ENCODE measurements around the gene ATP5F1C. TPM values are rescaled to one million over a fixed set of nuclear protein-coding genes. Genes with fewer than 3 reads are reported as not detected.
"Not testable (repeated sequence)": the region's sequence is repeated elsewhere in the genome, so short reads cannot be mapped to it uniquely, and the experiment has no call there.

Gene ATP5F1C
- polyA plus RNA-seq, 1 of the 3 experiments (the other 2 are of a cell fraction), result 299 TPM

GRCh38 chr10:7811000-7811399 is 23.0 kb downstream of the ATP5F1C start:
- Histone ChIP-seq H3K27ac (ENCODE audit: low read depth in 2 of 2, low read length in 1 of 2) (no peak overlapping the region), H3K27me3 (ENCODE audit: insufficient read depth) (no peaks in the 10 kb centered on the region), H3F3A (replicated peaks; ENCODE audit: insufficient read depth) (peaks cover 9% of the 10 kb centered on the region), H3K4me2 (no peak overlapping the region), H3K79me2 (ENCODE audit: insufficient read depth) (no peaks in the 10 kb centered on the region), H2AFZ (ENCODE audit: low read depth) (no peak overlapping the region), H3K36me3 (replicated peaks in 1 of 2; ENCODE audit: control insufficient read depth in 1 of 2, insufficient read depth in 2 of 2, low read length in 1 of 2) (peaks cover 17 to 18% of the 10 kb centered on the region in 2 experiments), H4K20me1 (ENCODE audit: insufficient read depth) (no peaks in the 10 kb centered on the region), H3K9ac (no peak overlapping the region), H3K4me1 (ENCODE audit: control insufficient read depth in 1 of 2, insufficient read depth in 2 of 2, low read depth in 1 of 2, low read length in 1 of 2) (no peaks in the 10 kb centered on the region), H3K9me3 (no peaks in the 10 kb centered on the region), H3K4me3 (ENCODE audit: low read depth in 2 of 2, low read length in 1 of 2) (no peak overlapping the region), H3K9me2 (no peaks in the 10 kb centered on the region)
- 71% methylated on average over 5 of the region's 5 CpGs for WGBS (ENCODE audit: low lambda C conversion rate)
- ChIA-PET CTCF (no interaction called here), POLR2A (no interaction called here)
- no peak for DNase-seq
- TF ChIP-seq NFIC (IDR thresholded peaks at IDR 0.05; ENCODE audit: borderline replicate concordance) (no peak), RAD21 (IDR thresholded peaks at IDR 0.05; ENCODE audit: low read length) (no peak), SIN3A (IDR thresholded peaks at IDR 0.05; ENCODE audit: borderline replicate concordance, low read depth, low read length) (no peak), MXI1 (IDR thresholded peaks at IDR 0.05; ENCODE audit: low read depth, low read length) (no peak), JUND (IDR thresholded peaks at IDR 0.05) (no peak), FOXJ3 (CRISPR knock-in tag; IDR thresholded peaks at IDR 0.05) (no peak), CTCF (IDR thresholded peaks at IDR 0.05) (no peak), EZH2phosphoT487 (IDR thresholded peaks at IDR 0.05; ENCODE audit: borderline replicate concordance, low read depth) (no peak), POLR2AphosphoS5 (IDR thresholded peaks at IDR 0.05; ENCODE audit: low read depth, low read length) (no peak), TAF1 (IDR thresholded peaks at IDR 0.05; ENCODE audit: borderline replicate concordance, low read depth, low read length) (no peak), USF1 (IDR thresholded peaks at IDR 0.05; ENCODE audit: borderline replicate concordance, low read depth) (no peak), EP300 (IDR thresholded peaks at IDR 0.05; ENCODE audit: borderline replicate concordance in 1 of 2, low read depth in 1 of 2, low read length in 1 of 2) (no peak), TCF12 (IDR thresholded peaks at IDR 0.05) (no peak)

- not testable (repeated sequence) for H3K9ac ChIP-seq
- 86% methylated on average over 7 of the region's 7 CpGs for WGBS (ENCODE audit: low lambda C conversion rate)
These were observed 23.8 kb downstream of the ATP5F1C start for GRCh38 chr10:7811743-7812142.

More at GRCh38 chr10:7811743-7812142, 23.8 kb downstream of the ATP5F1C start:
- POLR2A ChIA-PET; H3K4me1 ChIP-seq (ENCODE audit: control insufficient read depth in 1 of 2, insufficient read depth in 2 of 2, low read depth in 1 of 2, low read length in 1 of 2); H3K79me2 ChIP-seq (ENCODE audit: insufficient read depth); H4K20me1 ChIP-seq (ENCODE audit: insufficient read depth); H3K4me3 ChIP-seq (ENCODE audit: low read depth in 2 of 2, low read length in 1 of 2); H3F3A ChIP-seq (replicated peaks; ENCODE audit: insufficient read depth); H3K9me3 ChIP-seq; H3K27me3 ChIP-seq (ENCODE audit: insufficient read depth); DNase-seq; H2AFZ ChIP-seq (ENCODE audit: low read depth); H3K27ac ChIP-seq (ENCODE audit: low read depth in 2 of 2, low read length in 1 of 2); H3K4me2 ChIP-seq; CTCF ChIA-PET; H3K9me2 ChIP-seq: not testable (repeated sequence)
- H3K36me3 ChIP-seq (replicated peaks in 1 of 2; ENCODE audit: control insufficient read depth in 1 of 2, insufficient read depth in 2 of 2, low read length in 1 of 2), result peaks cover 15 to 17% of the 10 kb centered on the region in 2 experiments

Measured in SK-N-SH (cell line).